ENCODE results near the gene MCRIP1. TPM values are rescaled to one million over a fixed set of nuclear protein-coding genes. Genes with fewer than 3 reads are reported as not detected.

MCRIP1 gene
- total and polyA plus RNA-seq, 2 of the 13 experiments (the other 11 are each of a cell fraction or from before 2014, with no cell fraction given): 79.7 to 84.9 TPM

GRCh38 chr17:81860756-81861568 lies 27.9 kb upstream of the MCRIP1 start (continued):
- TF ChIP-seq SNAPC4 (CRISPR knock-in tag; IDR thresholded peaks at IDR 0.05): peak; percentile 93
- peak; percentile 95 for TF ChIP-seq POLR2G (IDR thresholded peaks at IDR 0.05; ENCODE audit: low read depth, low read length)
- peak; percentile 89 for TF ChIP-seq IKZF5 (CRISPR knock-in tag; IDR thresholded peaks at IDR 0.05)
- no peak for TF ChIP-seq ZFAT (CRISPR knock-in tag; conservative IDR thresholded peaks at IDR 0.05)
- no peak for TF ChIP-seq MLLT10 (CRISPR knock-in tag; IDR thresholded peaks at IDR 0.05)
- no peak for TF ChIP-seq PCBP2 (optimal IDR thresholded peaks at IDR 0.05; ENCODE audit: low read depth, low read length, poor library complexity, severe bottlenecking)
- TF ChIP-seq ZNF839 (CRISPR knock-in tag; IDR thresholded peaks at IDR 0.05; ENCODE audit: borderline replicate concordance): 0 out of 2 replicates have a peak, but pooled peaks have one; percentile 15
- TF ChIP-seq ZNF790 (CRISPR knock-in tag; IDR thresholded peaks at IDR 0.05; ENCODE audit: borderline replicate concordance): no peak
- TF ChIP-seq LRRFIP1 (CRISPR knock-in tag; conservative IDR thresholded peaks at IDR 0.05): no peak
- TF ChIP-seq NCOR1 (IDR thresholded peaks at IDR 0.05; ENCODE audit: borderline replicate concordance, low read length): peak; percentile 45; the same call in 1 of the 2 replicates
- TF ChIP-seq ZNF225 (CRISPR knock-in tag; IDR thresholded peaks at IDR 0.05): peak; percentile 83; the same call in 1 of the 2 replicates
- peak; percentile 93; the same call in 1 of the 2 replicates for TF ChIP-seq CHCHD3 (CRISPR knock-in tag; IDR thresholded peaks at IDR 0.05)
- TF ChIP-seq YEATS4 (CRISPR knock-in tag; IDR thresholded peaks at IDR 0.05; ENCODE audit: borderline replicate concordance): peak; percentile 98
- TF ChIP-seq ZSCAN9 (CRISPR knock-in tag; IDR thresholded peaks at IDR 0.05; ENCODE audit: borderline replicate concordance): peak; percentile 81; the same call in 1 of the 2 replicates
- no peak; the same call in 1 of the 2 replicates for TF ChIP-seq STAT6 (CRISPR knock-in tag; IDR thresholded peaks at IDR 0.05; ENCODE audit: borderline replicate concordance)
- no peak for TF ChIP-seq U2AF2 (IDR thresholded peaks at IDR 0.05; ENCODE audit: low read depth, low read length)
